Pancreas (tissue), 10 donors: ENCODE measurements around the gene CLIP4. TPM values are rescaled to one million over a fixed set of nuclear protein-coding genes. Genes with fewer than 3 reads are reported as not detected.
A peak's percentile ranks its signal among the peaks of the same experiment; 100 is the strongest.

ENCODE experiments used
- ATAC-seq, 4 donors: fragments of 200-7000 bp; cut with Tn5 transposase; one replicate each; pipeline versions ENCODE4 v1.8.0 to v1.9.1; 2020; ENCODE audit warnings: mild to moderate bottlenecking in 4 of 4, moderate library complexity in 4 of 4
- DNase-seq, 6 donors: peaks; one replicate each; pipeline ENCODE4 v3.0.0-alpha.2; 2020
- FAIRE-seq: peaks from 2 replicates; lab custom pipeline; 2012; peaks lifted over from hg19 to GRCh38; lab: Jason Lieb, UNC
- H3K27ac ChIP-seq, 4 donors: fragments of 200-600 bp; sonication (generic); 1 replicate in 3 of 4; 2 replicates in 1 of 4; pipeline versions ENCODE4 v1.5.0 to v1.8.0; 2020
- H3K27me3 ChIP-seq, 4 donors: fragments of 200-600 bp; one replicate each; pipeline ENCODE4 v1.8.0; 2021
- H3K36me3 ChIP-seq, 3 donors: fragments of 200-600 bp; sonication (generic) in 1 of 3; one replicate each; pipeline versions ENCODE4 v1.5.0 to v1.8.0; 2020 to 2021
- H3K4me1 ChIP-seq, 3 donors: fragments of 200-600 bp; one replicate each; pipeline ENCODE4 v1.8.0; 2021
- H3K4me3 ChIP-seq, 4 donors: fragments of 200-600 bp; sonication (generic) in 2 of 4; one replicate each; pipeline versions ENCODE4 v1.5.0 to v1.8.0; 2020 to 2021
- H3K9me3 ChIP-seq, 4 donors: fragments of 200-600 bp; one replicate each; pipeline ENCODE4 v1.8.0; 2021
- WGBS, 2 donors: extraction: QIAGEN DNeasy Blood & Tissue Kit; methylation state at CpG; one replicate each; pipeline ENCODE4 v1.1.7; 2013; 5-methylcytosine and 5-hydroxymethylcytosine counted together
- intact Hi-C, 3 donors: fragments of 100-400 bp; cut with DNase I; formaldehyde crosslinking; loops; one replicate each; pipeline versions ENCODE4 v1.11.1 to v1.14.2; 2022
- polyA plus RNA-seq, 2 donors: library from polyadenylated mRNA; stranded (reverse); fragments of 200-250 nt; gene quantifications; one replicate each; pipeline ENCODE4 v1.2.3, GENCODE V29; 2013
- total RNA-seq, 6 donors: library from RNA; stranded (reverse); fragmentation: NEBNext Ultra II Directional in 4 of 6; extraction: Animal tissue kit (Norgen Biotek cat#: 25700) in 4 of 6; gene quantifications; one replicate each; pipeline versions ENCODE4 v1.2.1 to v1.2.4, GENCODE V29; 2021 to 2023
- TF ChIP-seq, protein P1 (sequence below), 4 donors: fragments of 200-600 bp; sonication (generic) in 3 of 4; IDR thresholded peaks; one replicate each; pipeline versions ENCODE4 v1.5.0 to v1.8.0; 2021; ENCODE audit warnings: antibody characterized with exemption in 4 of 4
- donor health status: healthy with polysubstance abuse.
- donor health status: DM: no; HTN: no; CAD: no; lungs with moderate emphysema.
- donor health status: DM: no; HTN: no; CAD: no.
- donor health status: control.
- donor health status: control.
- donor health status: Bipolar disorder and iron deficiency.
- donor health status: DM: yes; HTN: yes; CAD: no.
- donor health status: DM: no; HTN: no; CAD: no.
- donor health status: DM: no; HTN: no; CAD: no.
- donor health status: DM: yes; HTN: yes; CAD: no.

CLIP4 gene
- total and polyA plus RNA-seq, 8 donors = 4.5 to 18.3 (median 7.0) TPM

DNA sequence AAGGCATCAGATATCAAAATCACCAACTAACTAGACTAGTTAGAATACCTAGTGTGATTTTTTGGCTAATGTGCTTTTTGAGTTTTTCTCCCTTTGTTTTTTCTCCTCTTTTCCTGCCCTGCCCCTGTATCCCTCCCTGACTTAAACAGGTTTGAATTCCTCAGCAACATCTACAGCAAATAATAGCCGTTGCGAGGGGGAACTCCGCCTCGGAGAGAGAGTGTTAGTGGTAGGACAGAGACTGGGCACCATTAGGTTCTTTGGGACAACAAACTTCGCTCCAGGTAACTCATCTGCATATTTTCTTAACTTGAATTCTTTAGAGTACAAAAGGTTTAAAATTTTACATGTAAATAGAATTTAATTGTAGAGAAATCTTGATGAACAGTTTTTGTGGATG is 45.0 kb downstream of the CLIP4 start:
- DNase-seq (no peak), ATAC-seq (no peak), FAIRE-seq (no peak)
- no peaks in the 10 kb centered on the region for H3K27me3 ChIP-seq
- TF ChIP-seq, protein P1, sequence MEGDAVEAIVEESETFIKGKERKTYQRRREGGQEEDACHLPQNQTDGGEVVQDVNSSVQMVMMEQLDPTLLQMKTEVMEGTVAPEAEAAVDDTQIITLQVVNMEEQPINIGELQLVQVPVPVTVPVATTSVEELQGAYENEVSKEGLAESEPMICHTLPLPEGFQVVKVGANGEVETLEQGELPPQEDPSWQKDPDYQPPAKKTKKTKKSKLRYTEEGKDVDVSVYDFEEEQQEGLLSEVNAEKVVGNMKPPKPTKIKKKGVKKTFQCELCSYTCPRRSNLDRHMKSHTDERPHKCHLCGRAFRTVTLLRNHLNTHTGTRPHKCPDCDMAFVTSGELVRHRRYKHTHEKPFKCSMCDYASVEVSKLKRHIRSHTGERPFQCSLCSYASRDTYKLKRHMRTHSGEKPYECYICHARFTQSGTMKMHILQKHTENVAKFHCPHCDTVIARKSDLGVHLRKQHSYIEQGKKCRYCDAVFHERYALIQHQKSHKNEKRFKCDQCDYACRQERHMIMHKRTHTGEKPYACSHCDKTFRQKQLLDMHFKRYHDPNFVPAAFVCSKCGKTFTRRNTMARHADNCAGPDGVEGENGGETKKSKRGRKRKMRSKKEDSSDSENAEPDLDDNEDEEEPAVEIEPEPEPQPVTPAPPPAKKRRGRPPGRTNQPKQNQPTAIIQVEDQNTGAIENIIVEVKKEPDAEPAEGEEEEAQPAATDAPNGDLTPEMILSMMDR (IDR thresholded peaks at IDR 0.05) = no peak
- no peak overlapping the region for H3K4me3 ChIP-seq
- no peaks in the 10 kb centered on the region for H3K4me1 ChIP-seq
- H3K9me3 ChIP-seq = no peaks in the 10 kb centered on the region
- H3K36me3 ChIP-seq = peaks cover 0 to 5% (median 0%) of the 10 kb centered on the region in 3 donors
- intact Hi-C loops = no loop called here
- no peak overlapping the region for H3K27ac ChIP-seq
- 75 to 92% methylated on average over 5 of the region's 5 CpGs for WGBS, 2 donors

DNA sequence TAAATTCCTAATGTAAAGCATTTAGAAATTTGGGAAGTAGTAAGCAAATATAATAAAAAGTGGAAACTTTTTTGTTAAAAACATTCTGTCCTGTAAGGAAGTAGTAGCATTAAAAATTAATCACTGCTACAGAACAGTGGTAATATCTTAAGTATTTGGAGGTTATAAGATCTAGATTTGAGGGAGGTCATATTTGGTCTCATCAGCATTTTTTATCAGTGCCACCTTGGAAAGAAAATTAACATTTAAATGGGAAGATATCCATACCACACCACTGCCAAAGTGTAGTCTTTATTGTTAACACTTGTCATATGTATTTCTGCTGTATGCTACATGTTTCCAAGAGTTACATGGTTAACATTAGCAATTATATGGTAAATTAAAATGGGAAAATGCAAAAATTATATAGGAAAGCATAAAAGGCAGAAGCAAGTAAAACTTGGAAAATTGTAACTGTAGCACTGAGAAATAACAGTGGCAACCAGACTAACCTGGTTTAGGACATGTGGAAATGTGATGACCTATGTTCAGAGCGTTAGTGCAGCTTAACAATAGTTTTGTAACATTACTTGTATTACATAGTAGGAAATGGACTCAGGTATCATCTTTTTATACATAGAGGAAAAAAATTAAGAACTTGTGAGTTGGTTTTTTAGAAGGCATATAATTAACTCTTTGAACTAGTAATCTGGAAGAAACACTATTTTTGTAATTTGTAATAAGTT is 47.2 kb downstream of the CLIP4 start:
- 88 to 92% methylated on average over 1 of the region's 1 CpG for WGBS, 2 donors
- FAIRE-seq (no peak), ATAC-seq (no peak), DNase-seq (no peak)
- peaks cover 0 to 5% (median 0%) of the 10 kb centered on the region in 3 donors for H3K36me3 ChIP-seq
- intact Hi-C loops = no loop called here
- peaks cover 0 to 2% (median 0%) of the 10 kb centered on the region in 3 donors for H3K4me1 ChIP-seq
- no peaks in the 10 kb centered on the region for H3K9me3 ChIP-seq
- no peak overlapping the region for H3K4me3 ChIP-seq
- H3K27me3 ChIP-seq = no peaks in the 10 kb centered on the region
- H3K27ac ChIP-seq = no peak overlapping the region
- TF ChIP-seq, protein P1 (IDR thresholded peaks at IDR 0.05) = no peak

DNA sequence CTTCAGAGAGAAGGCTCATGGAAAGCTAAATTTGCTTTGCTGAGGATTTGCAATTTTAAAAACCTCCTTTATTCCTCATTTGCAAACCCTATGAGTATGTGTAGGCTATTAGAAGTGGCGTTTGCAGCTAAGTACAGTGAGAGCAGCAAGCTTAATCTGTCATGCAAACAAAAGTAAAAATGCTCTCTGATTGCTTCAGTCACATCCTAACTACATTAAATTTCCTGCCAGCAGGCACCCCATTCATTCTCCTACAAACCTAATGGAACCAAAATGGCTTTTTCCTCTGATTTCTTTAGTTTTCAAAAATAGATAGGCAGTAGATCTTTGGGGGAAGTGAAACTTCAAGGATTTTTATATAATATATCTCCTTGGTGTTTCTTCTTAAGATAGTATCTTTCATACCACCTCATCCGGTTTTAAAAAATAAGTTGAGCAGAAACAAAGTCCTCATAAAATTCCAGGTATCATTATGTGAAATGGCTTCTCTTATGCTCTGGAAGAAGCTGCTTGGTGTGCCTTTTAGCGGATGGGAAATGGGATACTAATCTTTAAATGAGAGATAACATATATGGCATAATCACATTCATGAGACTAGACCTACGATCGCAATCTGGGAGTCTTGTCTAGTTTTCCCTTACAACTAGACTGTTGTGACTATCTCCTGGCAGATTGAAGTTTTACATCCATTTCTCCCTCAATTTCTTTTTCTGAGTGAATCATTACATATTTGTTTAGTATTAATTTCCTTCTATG is 49.1 kb downstream of the CLIP4 start:
- Histone ChIP-seq H3K27ac (no peak overlapping the region), H3K27me3 (no peaks in the 10 kb centered on the region), H3K4me3 (no peak overlapping the region), H3K9me3 (no peaks in the 10 kb centered on the region), H3K36me3 (no peaks in the 10 kb centered on the region), H3K4me1 (peaks cover 0 to 2% (median 0%) of the 10 kb centered on the region in 3 donors)
- FAIRE-seq (no peak), DNase-seq (no peak), ATAC-seq (no peak)
- TF ChIP-seq, protein P1 (IDR thresholded peaks at IDR 0.05) = no peak
- intact Hi-C loops = no loop called here
- WGBS, 2 donors = 86 to 95% methylated on average over 5 of the region's 5 CpGs

DNA sequence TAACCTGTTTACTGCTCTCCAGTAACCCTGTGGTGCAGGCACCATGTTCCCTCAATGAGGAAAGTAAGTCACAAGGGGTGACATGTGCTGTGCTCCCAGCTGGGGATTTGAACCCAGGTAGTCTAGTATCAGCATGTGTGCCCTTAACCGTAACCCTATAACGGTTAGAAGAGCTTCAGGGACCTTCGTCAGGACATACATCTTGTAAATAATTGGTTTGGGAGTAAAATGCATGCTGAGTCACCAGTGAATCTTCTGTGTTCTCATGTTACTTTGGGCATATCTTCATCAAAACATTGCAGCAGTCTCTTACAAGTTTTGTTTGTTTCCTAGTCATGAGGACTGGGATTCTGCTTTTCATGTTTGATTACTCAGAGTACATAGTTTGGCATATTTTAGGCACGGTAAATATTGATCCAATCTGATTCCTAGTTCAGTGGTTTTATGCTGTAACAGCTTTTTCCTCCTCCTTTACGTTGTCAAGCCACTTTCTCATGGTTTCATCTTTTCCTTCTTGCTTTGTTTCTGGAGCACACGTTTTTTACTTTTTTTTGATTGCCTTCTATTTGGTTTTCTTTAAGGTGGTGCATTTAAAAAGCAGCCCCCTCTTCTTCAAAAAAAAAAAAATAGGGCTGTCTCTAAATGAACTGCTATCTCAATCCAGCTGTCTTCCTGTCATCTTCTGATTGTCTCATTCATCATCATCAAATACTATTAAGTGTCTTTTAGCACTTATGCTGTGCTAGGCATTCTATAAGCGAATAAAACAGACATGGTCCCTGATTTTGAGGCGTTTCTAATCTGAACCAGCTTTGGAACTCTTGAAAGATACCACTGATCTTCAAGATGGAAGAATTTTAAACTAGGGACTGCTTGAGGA is 50.4 kb downstream of the CLIP4 start:
- no peak overlapping the region for H3K27ac ChIP-seq
- H3K4me3 ChIP-seq = no peak overlapping the region
- ATAC-seq (peak in 3 of 4 donors; percentile 48 to 60 (median 51)), FAIRE-seq (no peak), DNase-seq (no peak)
- H3K4me1 ChIP-seq = peaks cover 0 to 2% (median 0%) of the 10 kb centered on the region in 3 donors
- no peaks in the 10 kb centered on the region for H3K27me3 ChIP-seq
- H3K36me3 ChIP-seq = no peaks in the 10 kb centered on the region
- intact Hi-C loops = no loop called here
- no peaks in the 10 kb centered on the region for H3K9me3 ChIP-seq
- TF ChIP-seq, protein P1 (IDR thresholded peaks at IDR 0.05) = no peak
- 48 to 52% methylated on average over 8 of the region's 8 CpGs for WGBS, 2 donors
